ENCODE measurements around the gene DHODH.
"Not testable (repeated sequence)": the region's sequence is repeated elsewhere in the genome, so short reads cannot be mapped to it uniquely, and the experiment has no call there.

DNA sequence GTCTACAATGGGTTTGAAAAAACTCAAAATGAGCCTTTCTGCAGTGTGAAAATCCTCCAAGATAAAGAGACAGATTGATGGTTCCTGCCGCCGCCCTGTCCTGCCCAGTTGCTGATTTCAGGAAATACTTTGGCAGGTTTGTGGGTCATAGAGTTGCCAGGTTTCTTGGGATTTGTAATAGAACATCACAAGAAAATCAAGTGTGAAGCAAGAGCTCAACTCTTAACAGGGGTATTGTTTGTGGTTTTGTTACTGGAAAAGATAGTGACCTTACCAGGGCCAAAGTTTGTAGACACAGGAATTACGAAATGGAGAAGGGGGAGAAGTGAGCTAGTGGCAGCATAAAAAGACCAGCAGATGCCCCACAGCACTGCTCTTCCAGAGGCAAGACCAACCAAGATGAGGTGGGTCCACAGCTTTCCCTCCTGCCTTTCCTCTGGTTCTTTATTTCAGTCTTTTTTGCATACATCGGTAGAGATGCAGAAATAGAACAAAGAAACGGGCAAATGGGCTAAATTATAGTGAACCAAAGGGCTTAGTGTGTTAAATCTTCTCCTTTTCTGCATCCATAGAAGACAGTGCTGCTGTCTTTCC, 45.8 kb downstream of the DHODH start, which contains the start of gene HP:
- TF ChIP-seq, protein P1, sequence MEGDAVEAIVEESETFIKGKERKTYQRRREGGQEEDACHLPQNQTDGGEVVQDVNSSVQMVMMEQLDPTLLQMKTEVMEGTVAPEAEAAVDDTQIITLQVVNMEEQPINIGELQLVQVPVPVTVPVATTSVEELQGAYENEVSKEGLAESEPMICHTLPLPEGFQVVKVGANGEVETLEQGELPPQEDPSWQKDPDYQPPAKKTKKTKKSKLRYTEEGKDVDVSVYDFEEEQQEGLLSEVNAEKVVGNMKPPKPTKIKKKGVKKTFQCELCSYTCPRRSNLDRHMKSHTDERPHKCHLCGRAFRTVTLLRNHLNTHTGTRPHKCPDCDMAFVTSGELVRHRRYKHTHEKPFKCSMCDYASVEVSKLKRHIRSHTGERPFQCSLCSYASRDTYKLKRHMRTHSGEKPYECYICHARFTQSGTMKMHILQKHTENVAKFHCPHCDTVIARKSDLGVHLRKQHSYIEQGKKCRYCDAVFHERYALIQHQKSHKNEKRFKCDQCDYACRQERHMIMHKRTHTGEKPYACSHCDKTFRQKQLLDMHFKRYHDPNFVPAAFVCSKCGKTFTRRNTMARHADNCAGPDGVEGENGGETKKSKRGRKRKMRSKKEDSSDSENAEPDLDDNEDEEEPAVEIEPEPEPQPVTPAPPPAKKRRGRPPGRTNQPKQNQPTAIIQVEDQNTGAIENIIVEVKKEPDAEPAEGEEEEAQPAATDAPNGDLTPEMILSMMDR (conservative IDR thresholded peaks at IDR 0.05), result not testable (repeated sequence)
- TF ChIP-seq ZFX (IDR thresholded peaks at IDR 0.05), result not testable (repeated sequence)
